GM15510 (cell line): ENCODE data around the gene AK8.

Experiments
- POLR2A ChIP-seq: IDR thresholded peaks from 3 replicates; pipeline ENCODE4 v1.6.1; 2011; ENCODE audit warnings: borderline replicate concordance; ENCODE audit not compliant: insufficient read length; ENCODE audit errors: extremely low read depth

The AK8 gene

DNA sequence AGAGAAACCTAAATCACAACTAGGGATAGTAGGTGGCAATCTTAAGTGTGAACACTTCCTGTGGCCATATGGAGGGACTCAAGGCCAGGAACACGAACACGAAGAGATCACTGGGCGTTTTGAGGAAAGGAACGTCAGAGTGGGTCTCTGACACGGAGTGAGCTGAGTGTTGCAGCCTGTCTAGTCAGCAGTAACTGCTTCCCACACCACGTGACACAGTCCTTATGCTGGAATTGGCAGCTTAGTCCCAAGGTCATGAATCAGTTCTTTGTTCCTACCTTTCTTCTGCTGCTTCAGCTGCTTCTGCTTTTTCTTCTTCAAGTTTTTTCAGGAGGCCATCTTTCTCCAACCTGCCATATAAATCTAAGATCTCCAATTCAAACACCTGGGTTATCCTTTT is 18.8 kb upstream of the AK8 start:
- no peak for TF ChIP-seq POLR2A

DNA sequence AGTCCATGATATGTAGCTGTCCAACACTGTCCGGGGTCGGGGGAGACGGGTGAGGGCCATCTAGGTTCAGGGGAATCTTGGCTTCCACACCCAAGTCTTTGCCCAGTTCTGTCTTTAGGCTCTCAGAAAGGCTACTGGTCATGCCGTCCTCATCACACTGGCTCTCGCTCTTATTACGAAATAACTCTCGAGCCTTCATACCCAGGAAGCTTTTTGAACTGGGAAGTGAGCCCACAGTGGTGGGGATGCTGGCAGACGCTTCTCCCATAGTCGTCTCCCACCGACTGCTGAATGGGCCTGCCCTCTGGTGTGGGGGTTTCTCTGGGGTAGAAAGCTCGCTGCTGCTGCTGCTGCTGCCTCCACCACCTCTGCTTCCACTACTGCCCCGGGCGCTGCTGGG is 18.2 kb upstream of the AK8 start:
- TF ChIP-seq POLR2A = no peak

DNA sequence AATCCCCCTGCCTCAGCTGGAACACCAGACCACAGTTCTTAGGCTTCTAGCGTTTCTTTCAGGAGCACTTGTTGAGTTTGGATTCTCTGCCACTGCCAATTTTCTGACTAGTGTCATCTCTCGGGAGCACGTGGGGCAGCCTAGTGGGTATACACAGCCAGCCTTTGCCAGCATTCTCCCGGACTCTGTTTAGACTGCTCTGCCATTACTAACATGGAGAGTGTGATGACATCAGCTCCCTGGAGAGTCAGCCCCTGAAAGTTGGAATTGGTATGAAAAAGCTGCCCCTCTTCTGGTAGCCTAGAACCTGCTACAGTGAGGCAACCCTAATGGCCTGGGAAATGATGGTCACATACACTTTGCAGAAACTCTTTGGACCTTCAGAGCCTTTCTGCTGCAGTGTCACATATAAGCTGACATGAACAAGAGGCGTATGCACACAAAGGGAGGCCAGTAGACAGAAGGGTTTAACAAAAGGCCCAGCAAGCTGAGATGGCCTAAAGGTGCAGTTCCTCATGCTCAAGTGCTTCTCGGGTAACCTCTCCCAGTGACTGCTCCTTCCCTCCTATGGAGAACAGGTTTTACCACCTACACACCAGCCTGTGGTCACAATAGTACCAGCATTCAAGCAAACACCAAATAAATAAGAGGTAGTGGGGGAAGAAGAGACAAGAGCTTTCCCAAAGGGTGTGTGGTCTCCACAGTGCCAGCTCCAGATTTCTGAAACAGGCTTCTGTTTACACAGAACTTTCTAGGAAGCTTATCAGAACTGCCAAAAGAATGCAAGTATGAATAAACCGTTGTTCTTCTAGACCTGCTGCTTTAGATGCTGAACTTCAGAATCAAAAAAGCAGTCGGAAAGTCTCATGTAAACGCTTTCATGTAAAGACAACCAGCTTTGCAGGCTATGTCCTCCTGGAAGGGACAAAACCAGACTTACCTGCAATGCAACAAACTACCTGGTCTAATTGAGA is 17.1 kb upstream of the AK8 start:
- no peak for TF ChIP-seq POLR2A

DNA sequence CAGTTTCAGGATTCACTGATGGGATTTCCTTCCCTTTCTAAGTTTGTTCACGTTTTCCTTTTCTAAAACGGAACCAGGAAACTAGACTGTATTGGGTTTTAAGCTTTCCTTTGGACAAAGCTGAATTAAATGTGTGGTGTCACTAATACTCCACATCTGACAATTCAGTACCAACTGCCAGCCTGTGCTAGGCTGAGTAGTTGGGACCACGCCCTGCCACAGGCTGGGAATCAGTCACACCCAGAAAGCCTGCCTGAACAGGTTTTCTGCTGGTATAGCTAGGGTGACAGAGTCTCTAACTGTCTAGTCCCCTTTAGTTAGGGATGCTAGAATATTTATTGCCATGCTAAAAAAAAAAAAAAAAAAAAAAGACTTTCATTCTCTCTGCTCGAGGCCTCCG is 16.3 kb upstream of the AK8 start:
- no peak for TF ChIP-seq POLR2A

DNA sequence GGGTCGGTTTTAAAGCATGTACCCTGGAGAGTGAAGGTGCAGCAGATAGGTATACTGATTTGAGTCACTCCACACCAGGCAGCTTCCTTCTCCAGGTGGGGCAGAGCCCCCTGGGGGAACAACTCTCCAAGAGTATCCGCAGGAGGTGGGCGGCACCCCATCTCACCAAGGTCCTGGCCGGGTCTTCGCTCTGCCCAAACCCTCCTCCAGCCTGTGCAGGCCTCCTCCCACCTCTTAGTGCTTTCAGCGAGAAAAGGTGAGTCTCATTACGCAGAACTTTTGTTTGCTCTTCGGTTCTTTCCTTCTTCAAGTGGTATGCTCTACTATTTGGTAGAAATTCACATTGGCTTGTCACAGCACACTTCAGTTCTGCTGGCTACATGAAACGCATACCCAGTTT is 14.3 kb upstream of the AK8 start:
- TF ChIP-seq POLR2A = no peak

DNA sequence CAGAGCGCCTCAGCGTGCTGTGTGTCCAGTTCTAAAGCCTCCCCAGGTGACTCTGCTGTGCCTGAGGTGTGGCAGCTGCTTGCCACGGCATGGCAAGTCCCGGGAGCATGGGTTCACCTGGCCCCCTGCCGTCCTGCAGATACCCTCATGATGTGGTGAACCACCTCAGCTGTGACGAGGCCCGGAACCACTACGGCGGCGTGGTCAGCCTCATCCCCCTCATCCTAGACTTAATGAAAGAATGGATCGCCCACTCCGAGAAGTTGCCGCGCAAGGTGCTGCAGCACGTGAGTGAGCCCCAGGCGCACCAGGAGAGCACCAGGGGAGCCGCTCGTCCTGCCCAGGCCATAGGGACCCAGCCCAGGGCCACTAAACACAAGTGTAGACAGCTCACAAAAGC is 10.1 kb upstream of the AK8 start:
- TF ChIP-seq POLR2A = no peak

DNA sequence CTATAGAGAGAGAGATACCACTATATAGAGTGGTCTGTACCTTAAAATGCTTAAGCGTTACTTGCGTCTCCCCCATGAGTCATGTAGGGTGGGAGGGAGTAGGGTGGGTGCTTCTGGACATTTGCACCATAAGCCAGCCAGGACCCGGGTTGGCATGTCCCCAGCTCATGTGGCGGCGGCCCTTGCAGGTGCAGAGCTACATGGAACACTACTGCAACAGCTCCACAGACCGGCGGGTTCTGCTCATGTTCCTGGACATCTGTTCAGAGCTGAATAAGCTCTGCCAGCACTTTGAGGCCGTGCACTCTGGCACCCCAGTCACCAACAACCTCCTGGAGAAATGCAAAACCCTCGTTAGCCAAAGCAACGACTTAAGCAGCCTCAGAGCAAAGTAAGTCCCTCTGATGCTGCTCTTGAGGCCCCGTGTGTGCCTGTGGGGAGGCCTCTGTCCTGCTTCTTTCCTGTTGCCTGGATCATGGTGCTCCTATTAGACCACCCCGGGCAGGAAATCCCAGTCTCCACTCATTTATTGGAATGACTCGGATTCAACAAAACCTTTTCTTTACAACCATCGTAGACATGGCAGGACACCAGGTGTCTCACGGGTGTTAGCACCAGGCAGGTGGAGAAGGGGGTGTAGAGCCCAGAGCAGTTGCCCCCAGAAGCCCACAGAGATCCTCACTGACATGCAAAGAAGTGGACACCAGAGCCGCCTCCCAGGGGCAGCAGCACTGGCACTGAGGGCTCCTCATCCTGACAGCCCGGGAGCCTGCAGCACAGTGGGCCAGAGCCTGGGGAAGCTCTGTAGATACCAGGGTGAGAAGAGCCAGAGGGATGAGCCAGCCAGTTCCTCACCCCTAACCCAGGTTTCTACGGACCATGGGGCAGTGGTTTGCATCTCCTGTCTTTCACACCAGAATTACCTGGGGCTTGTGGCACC is 9.4 kb upstream of the AK8 start:
- TF ChIP-seq POLR2A = no peak

DNA sequence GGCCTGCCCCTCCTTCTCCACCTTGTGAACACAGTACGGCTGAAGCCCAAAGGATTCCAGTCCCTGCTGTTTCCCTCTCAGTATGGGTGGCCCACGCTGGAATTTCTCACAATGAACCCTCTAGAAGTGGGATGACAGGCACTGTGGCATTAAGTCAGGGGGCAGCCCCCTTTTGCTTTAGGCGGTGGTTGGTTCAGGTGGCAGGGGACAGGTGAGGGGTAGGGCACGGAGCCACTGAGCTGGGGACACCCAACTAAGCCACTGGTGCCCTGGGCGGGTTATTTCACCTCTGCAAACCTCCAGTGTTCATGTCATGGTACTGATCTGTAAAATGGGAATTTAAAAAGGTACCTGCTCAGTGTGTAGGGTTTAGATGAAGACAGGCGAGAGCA is 8.2 kb upstream of the AK8 start:
- no peak for TF ChIP-seq POLR2A

DNA sequence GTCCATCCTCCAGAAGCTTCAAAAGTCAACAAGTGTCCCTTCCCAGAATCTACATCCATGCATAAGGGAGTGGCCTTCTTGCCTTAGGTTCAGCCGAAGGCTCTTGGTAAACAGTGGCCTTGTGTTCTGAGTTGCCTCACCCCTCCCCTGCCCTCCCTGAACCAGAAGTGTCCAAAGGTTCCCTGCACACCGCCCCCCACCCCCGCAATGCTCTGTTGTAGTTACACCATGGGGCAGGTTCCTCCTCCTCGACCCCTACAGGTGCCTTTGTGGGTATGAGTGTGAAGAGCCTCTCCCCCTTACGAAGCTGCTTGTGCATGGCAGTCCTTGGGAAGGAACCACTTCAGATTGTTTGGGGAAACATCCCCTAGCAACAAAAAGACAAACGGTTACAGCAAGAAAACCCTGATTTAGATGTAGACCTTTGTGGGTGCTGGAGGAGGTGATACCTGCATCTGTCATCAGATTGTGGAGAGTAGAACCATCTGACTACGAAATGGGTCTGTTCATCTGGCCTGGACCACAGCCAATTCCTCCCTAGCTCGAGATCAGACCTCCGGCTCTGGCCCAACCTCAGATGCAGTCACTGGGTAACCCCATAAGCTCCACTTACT is 7.7 kb upstream of the AK8 start:
- no peak for TF ChIP-seq POLR2A

DNA sequence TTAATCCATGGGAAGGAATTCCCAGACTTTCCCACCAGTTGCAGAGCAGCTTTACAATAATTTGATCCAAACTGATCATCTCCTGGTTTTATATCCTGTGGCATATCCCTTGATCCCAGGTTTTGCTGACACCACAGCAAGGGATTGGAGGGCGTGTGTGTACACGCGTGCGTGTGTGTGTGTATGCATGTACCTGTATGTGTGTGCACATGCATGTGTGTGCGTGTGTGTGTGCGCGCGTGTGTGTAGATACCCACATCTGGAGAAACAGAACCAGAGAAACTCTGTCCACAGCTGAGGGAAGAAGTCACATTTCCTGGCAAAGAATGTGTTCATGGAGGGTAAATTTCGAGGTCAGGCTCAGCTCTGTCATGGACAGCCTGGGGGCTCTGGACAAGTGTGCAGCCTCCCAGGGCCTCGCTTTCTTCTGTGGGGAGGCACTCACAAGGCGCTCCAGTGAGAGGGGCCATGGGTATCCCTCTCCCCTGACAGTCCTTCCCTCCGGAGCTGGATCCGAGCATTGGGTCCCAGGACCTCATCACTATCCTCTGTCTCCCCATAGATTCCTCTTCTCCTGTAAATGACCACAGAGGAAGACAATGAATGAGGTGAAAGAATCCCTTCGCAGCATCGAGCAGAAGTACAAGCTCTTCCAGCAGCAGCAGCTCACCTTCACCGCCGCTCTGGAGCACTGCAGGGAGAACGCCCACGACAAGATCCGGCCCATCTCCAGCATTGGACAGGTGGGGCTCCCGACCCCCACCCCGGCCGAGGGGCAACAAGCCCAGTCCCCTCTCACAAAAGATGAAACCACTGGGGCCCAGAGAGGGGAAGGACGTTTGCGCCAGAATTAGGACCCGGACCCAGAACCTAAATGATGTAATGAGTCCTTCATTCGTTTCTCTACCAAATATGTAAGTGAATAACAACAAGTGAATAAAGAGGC is 5.5 kb upstream of the AK8 start:
- TF ChIP-seq POLR2A = no peak

DNA sequence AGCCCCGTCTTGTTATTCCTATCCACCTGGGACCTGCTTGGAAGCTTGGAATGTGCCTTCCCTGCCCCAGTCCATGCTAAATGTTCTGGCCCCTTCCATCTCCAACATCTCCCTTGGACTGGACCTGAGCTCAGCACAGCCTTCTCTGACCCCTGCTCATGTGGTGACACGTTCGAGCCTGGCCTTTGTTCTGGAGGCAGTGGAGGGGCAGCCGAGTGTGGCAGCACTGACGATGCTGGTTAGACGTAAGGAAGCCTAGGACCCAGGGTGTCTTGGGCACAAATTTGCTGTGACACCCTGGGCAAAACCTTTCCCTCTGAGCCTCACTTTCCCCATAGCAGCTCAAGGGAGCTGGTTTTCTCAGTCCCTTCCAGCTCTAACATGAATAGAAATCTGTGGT is 4.5 kb upstream of the AK8 start:
- TF ChIP-seq POLR2A = no peak

DNA sequence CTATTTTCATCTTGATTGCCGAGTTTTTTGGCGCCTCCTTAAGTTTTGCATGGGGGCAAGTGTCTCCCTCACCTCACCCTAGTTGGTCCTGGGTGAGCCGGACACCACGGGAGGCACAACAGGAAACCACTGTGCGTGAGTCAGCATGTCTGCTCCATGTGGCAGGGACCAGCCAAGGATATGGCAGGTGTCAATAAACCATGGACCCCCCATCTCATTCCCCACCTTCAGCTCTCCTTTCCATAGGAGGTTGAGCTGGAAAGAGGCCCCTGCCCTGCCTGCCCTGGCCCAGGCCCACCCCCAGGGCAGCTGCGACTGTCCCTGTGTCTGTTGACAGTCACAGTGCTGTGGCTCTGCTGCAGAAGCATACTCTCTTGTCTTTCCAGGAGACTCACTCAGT is 3.7 kb upstream of the AK8 start:
- TF ChIP-seq POLR2A = no peak

DNA sequence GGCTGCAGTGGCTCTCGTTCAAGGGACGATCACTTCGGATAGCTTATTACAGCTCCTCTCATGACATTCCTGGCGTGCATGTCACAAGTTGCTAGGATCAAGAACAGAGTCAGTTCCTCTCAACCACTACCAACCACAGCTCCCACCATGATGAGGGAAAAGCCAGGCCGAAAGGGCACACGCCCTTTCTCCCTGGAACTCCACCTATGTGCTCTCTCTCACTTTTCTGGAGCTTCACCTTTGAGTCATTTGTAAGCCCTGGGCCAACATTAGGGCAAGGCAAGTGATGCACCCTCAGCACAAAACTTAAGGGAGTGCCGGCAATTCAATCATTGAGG is 2.2 kb upstream of the AK8 start:
- TF ChIP-seq POLR2A = no peak
